ENCODE data around the gene APIP. TPM values are rescaled to one million over a fixed set of nuclear protein-coding genes. Genes with fewer than 3 reads are reported as not detected.

APIP gene
- total and polyA plus RNA-seq, 7 experiments from 2014 or later = 8.2 to 23.6 (median 17.7) TPM

DNA sequence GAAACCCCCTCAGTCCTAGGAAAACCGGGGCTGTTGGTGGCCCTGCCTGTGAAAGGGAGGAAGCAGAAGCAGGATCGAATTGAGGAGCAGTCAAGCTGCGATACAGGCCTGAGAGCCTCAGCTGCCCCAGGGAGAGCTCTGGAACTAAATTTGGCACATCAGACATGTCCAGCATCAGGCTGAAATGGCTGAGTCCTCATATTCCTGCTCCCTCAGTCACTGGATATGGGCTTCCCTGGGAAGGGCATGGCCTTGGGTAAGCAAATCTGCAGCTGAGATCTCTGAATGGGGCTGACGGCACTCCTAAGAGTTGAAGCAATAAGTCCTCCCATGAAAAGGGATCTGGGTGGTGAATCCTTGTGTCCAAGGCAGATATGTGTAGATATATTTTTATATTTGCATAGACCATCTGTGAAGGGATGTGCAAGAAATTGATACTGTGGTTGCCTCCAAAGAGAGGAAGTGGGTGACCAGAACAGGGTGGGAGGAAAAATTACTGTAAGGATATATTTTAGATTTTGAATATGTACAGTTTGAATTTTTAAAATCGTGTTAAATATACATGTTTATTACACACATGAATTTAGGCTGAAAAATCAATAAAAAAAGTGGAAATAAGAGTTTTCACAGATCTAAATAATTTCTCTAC, 45.5 kb downstream of the APIP start:
- no peaks in the 10 kb centered on the region for H3K4me1 Mint-ChIP-seq
- H3K27me3 Mint-ChIP-seq = no peaks in the 10 kb centered on the region
- Histone ChIP-seq H3K27ac (ENCODE audit: low read depth, low read length) (no peak overlapping the region), H3K4me3 (ENCODE audit: low read length) (no peak overlapping the region), H3K36me3 (ENCODE audit: control insufficient read depth in 2 of 3, insufficient read depth in 3 of 3, low read length in 3 of 3) (no peaks in the 10 kb centered on the region), H3K27me3 (ENCODE audit: control insufficient read depth in 2 of 2, insufficient read depth in 2 of 2, low read length in 2 of 2) (no peaks in the 10 kb centered on the region), H3K9me3 (ENCODE audit: control insufficient read depth in 2 of 3, low read length in 3 of 3) (no peaks in the 10 kb centered on the region), H3K4me1 (ENCODE audit: control insufficient read depth in 2 of 2, insufficient read depth in 2 of 2, low read length in 2 of 2) (no peaks in the 10 kb centered on the region)
- peaks cover 0 to 4% (median 0%) of the 10 kb centered on the region in 11 donors for H3K9me3 Mint-ChIP-seq
- no peak overlapping the region for H3K27ac Mint-ChIP-seq
- peaks cover 0 to 31% (median 16%) of the 10 kb centered on the region in 5 donors for H3K36me3 Mint-ChIP-seq
- ChIA-PET POLR2A (no interaction called here), CTCF (no interaction called here)
- DNase-seq (no peak), ATAC-seq (no peak)
- intact Hi-C loops (cut with micrococcal nuclease) = no loop called here
- no peak overlapping the region for H3K4me3 Mint-ChIP-seq

DNA sequence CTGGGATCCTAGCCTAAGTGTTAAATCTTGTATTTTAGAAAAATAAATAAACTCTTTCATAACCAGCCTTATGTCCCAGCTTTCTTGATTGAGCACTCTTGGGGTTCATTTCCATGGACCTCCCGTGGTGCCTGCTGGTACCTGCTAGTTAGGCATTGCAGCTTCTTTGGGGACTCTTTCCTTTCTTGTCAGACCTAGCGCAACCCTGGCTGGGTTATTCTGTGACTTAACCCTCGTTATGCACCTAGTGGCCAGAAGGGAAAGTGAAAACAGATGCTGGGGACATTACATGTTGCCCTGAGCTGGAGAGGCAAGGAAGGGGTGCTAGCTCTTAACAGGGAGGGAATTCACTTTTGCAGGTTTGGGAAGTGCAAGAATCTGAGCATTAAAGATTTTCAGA, 46.8 kb downstream of the APIP start:
- Histone ChIP-seq H3K27me3 (ENCODE audit: control insufficient read depth in 2 of 2, insufficient read depth in 2 of 2, low read length in 2 of 2) (no peaks in the 10 kb centered on the region), H3K27ac (ENCODE audit: low read depth, low read length) (no peak overlapping the region), H3K36me3 (ENCODE audit: control insufficient read depth in 2 of 3, insufficient read depth in 3 of 3, low read length in 3 of 3) (no peaks in the 10 kb centered on the region), H3K4me3 (ENCODE audit: low read length) (no peak overlapping the region), H3K9me3 (ENCODE audit: control insufficient read depth in 2 of 3, low read length in 3 of 3) (no peaks in the 10 kb centered on the region), H3K4me1 (ENCODE audit: control insufficient read depth in 2 of 2, insufficient read depth in 2 of 2, low read length in 2 of 2) (no peaks in the 10 kb centered on the region)
- ChIA-PET POLR2A (no interaction called here), CTCF (no interaction called here)
- no peak overlapping the region for H3K27ac Mint-ChIP-seq
- H3K36me3 Mint-ChIP-seq = peaks cover 0 to 20% (median 4%) of the 10 kb centered on the region in 5 donors
- intact Hi-C loops (cut with micrococcal nuclease) = no loop called here
- no peak overlapping the region for H3K4me3 Mint-ChIP-seq
- peaks cover 0 to 3% (median 0%) of the 10 kb centered on the region in 5 donors for H3K27me3 Mint-ChIP-seq
- no peaks in the 10 kb centered on the region for H3K4me1 Mint-ChIP-seq
- ATAC-seq (no peak), DNase-seq (no peak)
- H3K9me3 Mint-ChIP-seq = peaks cover 0 to 3% (median 0%) of the 10 kb centered on the region in 11 donors

DNA sequence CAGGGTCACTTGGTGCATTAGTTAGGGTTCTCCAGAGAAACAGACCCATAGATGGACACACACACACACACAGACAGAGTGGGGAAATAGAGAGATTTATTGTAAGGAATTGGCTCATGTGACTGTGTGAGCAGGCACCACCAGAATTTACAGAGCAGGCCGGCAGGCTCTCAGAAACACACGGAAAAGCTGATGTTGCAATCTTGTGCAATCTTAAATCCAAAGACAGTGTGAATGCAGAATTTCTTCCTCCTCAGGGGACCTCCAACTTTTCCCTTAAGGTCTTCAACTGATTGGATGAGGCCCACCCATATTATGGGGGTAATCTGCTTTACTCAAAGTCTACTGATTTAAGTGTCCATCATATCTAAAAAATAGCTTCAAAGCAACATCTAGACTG, 49.8 kb downstream of the APIP start:
- no peak overlapping the region for H3K4me3 ChIP-seq (ENCODE audit: low read length)
- H3K4me1 ChIP-seq (ENCODE audit: control insufficient read depth in 2 of 2, insufficient read depth in 2 of 2, low read length in 2 of 2) = no peaks in the 10 kb centered on the region
- intact Hi-C loops (cut with micrococcal nuclease) = no loop called here
- ChIA-PET CTCF (no interaction called here), POLR2A (no interaction called here)
- Mint-ChIP-seq H3K36me3 (peaks cover 0 to 17% (median 0%) of the 10 kb centered on the region in 5 donors), H3K4me3 (no peak overlapping the region), H3K4me1 (no peaks in the 10 kb centered on the region), H3K9me3 (peaks cover 0 to 2% (median 0%) of the 10 kb centered on the region in 11 donors), H3K27ac (no peak overlapping the region), H3K27me3 (peaks cover 0 to 4% (median 0%) of the 10 kb centered on the region in 5 donors)
- no peak for DNase-seq
- no peak for ATAC-seq
- no peaks in the 10 kb centered on the region for H3K9me3 ChIP-seq (ENCODE audit: control insufficient read depth in 2 of 3, low read length in 3 of 3)
- H3K27ac ChIP-seq (ENCODE audit: low read depth, low read length) = no peak overlapping the region
- H3K27me3 ChIP-seq (ENCODE audit: control insufficient read depth in 2 of 2, insufficient read depth in 2 of 2, low read length in 2 of 2) = no peaks in the 10 kb centered on the region
- no peaks in the 10 kb centered on the region for H3K36me3 ChIP-seq (ENCODE audit: control insufficient read depth in 2 of 3, insufficient read depth in 3 of 3, low read length in 3 of 3)

GRCh38 chr11:34865261-34865660, 50.9 kb downstream of the APIP start:
- H3K27me3 Mint-ChIP-seq = peaks cover 0 to 4% (median 0%) of the 10 kb centered on the region in 5 donors
- H3K36me3 Mint-ChIP-seq = peaks cover 0 to 17% (median 0%) of the 10 kb centered on the region in 5 donors
- peaks cover 0 to 2% (median 0%) of the 10 kb centered on the region in 11 donors for H3K9me3 Mint-ChIP-seq
- H3K4me3 Mint-ChIP-seq = no peak overlapping the region
- Histone ChIP-seq H3K27ac (ENCODE audit: low read depth, low read length) (no peak overlapping the region), H3K36me3 (ENCODE audit: control insufficient read depth in 2 of 3, insufficient read depth in 3 of 3, low read length in 3 of 3) (no peaks in the 10 kb centered on the region), H3K9me3 (ENCODE audit: control insufficient read depth in 2 of 3, low read length in 3 of 3) (no peaks in the 10 kb centered on the region), H3K27me3 (ENCODE audit: control insufficient read depth in 2 of 2, insufficient read depth in 2 of 2, low read length in 2 of 2) (no peaks in the 10 kb centered on the region), H3K4me1 (ENCODE audit: control insufficient read depth in 2 of 2, insufficient read depth in 2 of 2, low read length in 2 of 2) (no peaks in the 10 kb centered on the region), H3K4me3 (ENCODE audit: low read length) (no peak overlapping the region)
- no peak for DNase-seq
- no peak for ATAC-seq
- CTCF ChIA-PET = no interaction called here
- H3K4me1 Mint-ChIP-seq = no peaks in the 10 kb centered on the region
- intact Hi-C loops (cut with micrococcal nuclease) = no loop called here
- H3K27ac Mint-ChIP-seq = no peak overlapping the region
- POLR2A ChIA-PET = no interaction called here

- no peaks in the 10 kb centered on the region for H3K27me3 ChIP-seq (ENCODE audit: control insufficient read depth in 2 of 2, insufficient read depth in 2 of 2, low read length in 2 of 2)
- Mint-ChIP-seq H3K27ac (no peak overlapping the region), H3K4me1 (no peaks in the 10 kb centered on the region), H3K4me3 (no peak overlapping the region), H3K27me3 (peaks cover 0 to 4% (median 0%) of the 10 kb centered on the region in 5 donors), H3K36me3 (peaks cover 0 to 17% (median 0%) of the 10 kb centered on the region in 5 donors), H3K9me3 (peaks cover 0 to 2% (median 0%) of the 10 kb centered on the region in 11 donors)
- CTCF ChIA-PET = no interaction called here
- no peaks in the 10 kb centered on the region for H3K36me3 ChIP-seq (ENCODE audit: control insufficient read depth in 2 of 3, insufficient read depth in 3 of 3, low read length in 3 of 3)
- no peaks in the 10 kb centered on the region for H3K9me3 ChIP-seq (ENCODE audit: control insufficient read depth in 2 of 3, low read length in 3 of 3)
- no peak overlapping the region for H3K27ac ChIP-seq (ENCODE audit: low read depth, low read length)
- POLR2A ChIA-PET = no interaction called here
- no peak for DNase-seq
- intact Hi-C loops (cut with micrococcal nuclease) = no loop called here
- no peak for ATAC-seq
- no peak overlapping the region for H3K4me3 ChIP-seq (ENCODE audit: low read length)
- no peaks in the 10 kb centered on the region for H3K4me1 ChIP-seq (ENCODE audit: control insufficient read depth in 2 of 2, insufficient read depth in 2 of 2, low read length in 2 of 2)
These were observed 51.8 kb downstream of the APIP start for GRCh38 chr11:34864424-34864823.

GRCh38 chr11:34863048-34863447, 53.1 kb downstream of the APIP start:
- Mint-ChIP-seq H3K4me3 (no peak overlapping the region), H3K27ac (no peak overlapping the region), H3K9me3 (peaks cover 0 to 2% (median 0%) of the 10 kb centered on the region in 11 donors), H3K36me3 (peaks cover 0 to 15% (median 0%) of the 10 kb centered on the region in 5 donors), H3K27me3 (peaks cover 0 to 6% (median 0%) of the 10 kb centered on the region in 5 donors), H3K4me1 (no peaks in the 10 kb centered on the region)
- H3K9me3 ChIP-seq (ENCODE audit: control insufficient read depth in 2 of 3, low read length in 3 of 3) = no peaks in the 10 kb centered on the region
- DNase-seq (no peak), ATAC-seq (no peak)
- ChIA-PET POLR2A (no interaction called here), CTCF (no interaction called here)
- H3K4me1 ChIP-seq (ENCODE audit: control insufficient read depth in 2 of 2, insufficient read depth in 2 of 2, low read length in 2 of 2) = no peaks in the 10 kb centered on the region
- H3K36me3 ChIP-seq (ENCODE audit: control insufficient read depth in 2 of 3, insufficient read depth in 3 of 3, low read length in 3 of 3) = no peaks in the 10 kb centered on the region
- no peak overlapping the region for H3K4me3 ChIP-seq (ENCODE audit: low read length)
- H3K27me3 ChIP-seq (ENCODE audit: control insufficient read depth in 2 of 2, insufficient read depth in 2 of 2, low read length in 2 of 2) = no peaks in the 10 kb centered on the region
- H3K27ac ChIP-seq (ENCODE audit: low read depth, low read length) = no peak overlapping the region
- intact Hi-C loops (cut with micrococcal nuclease) = no loop called here

DNA sequence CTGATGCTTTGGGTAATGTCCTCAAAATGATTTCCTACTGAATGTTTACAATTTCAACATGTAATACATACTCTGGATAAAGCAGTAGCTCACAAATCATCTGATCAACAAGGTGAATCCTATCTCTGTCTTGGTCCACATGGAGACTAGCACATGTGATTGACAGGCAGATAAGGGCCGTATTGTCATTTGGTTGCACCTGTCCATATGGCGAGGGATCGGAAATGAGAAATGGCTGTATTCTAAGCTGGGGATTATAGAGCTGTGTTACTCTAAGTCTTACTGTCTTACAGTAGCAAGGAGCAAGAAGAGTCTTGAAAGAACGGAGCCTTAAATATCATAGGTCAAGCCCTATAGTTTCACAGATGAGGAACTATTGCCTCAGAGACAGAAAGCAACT, 55.7 kb downstream of the APIP start:
- H3K4me1 Mint-ChIP-seq = no peaks in the 10 kb centered on the region
- no peak for ATAC-seq

More for the DNA sequence above, 55.7 kb downstream of the APIP start:
- H3K27ac ChIP-seq (ENCODE audit: low read depth, low read length) = no peak overlapping the region
- H3K36me3 Mint-ChIP-seq = peaks cover 0 to 12% (median 0%) of the 10 kb centered on the region in 5 donors
- H3K9me3 Mint-ChIP-seq = peaks cover 0 to 2% (median 0%) of the 10 kb centered on the region in 11 donors
- H3K4me3 Mint-ChIP-seq = no peak overlapping the region
- H3K4me3 ChIP-seq (ENCODE audit: low read length) = no peak overlapping the region
- no peaks in the 10 kb centered on the region for H3K4me1 ChIP-seq (ENCODE audit: control insufficient read depth in 2 of 2, insufficient read depth in 2 of 2, low read length in 2 of 2)
- no peak overlapping the region for H3K27ac Mint-ChIP-seq
- no peaks in the 10 kb centered on the region for H3K36me3 ChIP-seq (ENCODE audit: control insufficient read depth in 2 of 3, insufficient read depth in 3 of 3, low read length in 3 of 3)
- no peaks in the 10 kb centered on the region for H3K27me3 ChIP-seq (ENCODE audit: control insufficient read depth in 2 of 2, insufficient read depth in 2 of 2, low read length in 2 of 2)
- H3K9me3 ChIP-seq (ENCODE audit: control insufficient read depth in 2 of 3, low read length in 3 of 3) = no peaks in the 10 kb centered on the region
- ChIA-PET POLR2A (no interaction called here), CTCF (no interaction called here)
- intact Hi-C loops (cut with micrococcal nuclease) = no loop called here
- H3K27me3 Mint-ChIP-seq = peaks cover 0 to 7% (median 0%) of the 10 kb centered on the region in 5 donors
- DNase-seq = no peak

Measured in naive thymus-derived CD4-positive, alpha-beta T cell (primary cell).